Thymus (tissue), 14 donors: ENCODE measurements around the gene TMEM174. TPM values are rescaled to one million over a fixed set of nuclear protein-coding genes. Genes with fewer than 3 reads are reported as not detected.

ENCODE experiments used
- DNase-seq, 9 donors: peaks; one replicate each; pipeline ENCODE4 v3.0.0-alpha.2; 2013; ENCODE audit warnings: low spot score in 9 of 9, low read depth in 6 of 9, missing footprints in 1 of 9
- H3K27ac ChIP-seq, 2 donors: one replicate each; pipeline ENCODE4 v1.5.1; 2013; ENCODE audit warnings: control low read depth in 1 of 2, low read depth in 1 of 2, low read length in 1 of 2, mild to moderate bottlenecking in 1 of 2, moderate library complexity in 1 of 2
- H3K27me3 ChIP-seq, 2 donors: one replicate each; pipeline ENCODE4 v1.5.1; 2013; ENCODE audit warnings: low read length in 1 of 2; ENCODE audit not compliant: control insufficient read depth in 2 of 2, insufficient read depth in 1 of 2
- H3K36me3 ChIP-seq, 2 donors: one replicate each; pipeline ENCODE4 v1.5.1; 2013; ENCODE audit warnings: low read length in 1 of 2, mild to moderate bottlenecking in 1 of 2, moderate library complexity in 1 of 2; ENCODE audit not compliant: control insufficient read depth in 2 of 2, insufficient read depth in 2 of 2
- H3K4me1 ChIP-seq, 2 donors: one replicate each; pipeline ENCODE4 v1.5.1; 2013; ENCODE audit warnings: low read length in 2 of 2; ENCODE audit not compliant: control insufficient read depth in 2 of 2, insufficient read depth in 2 of 2
- H3K4me3 ChIP-seq, 2 donors: one replicate each; pipeline ENCODE4 v1.5.1; 2013; ENCODE audit warnings: low read length in 2 of 2, control low read depth in 1 of 2, mild to moderate bottlenecking in 1 of 2
- H3K9me3 ChIP-seq, 2 donors: one replicate each; pipeline ENCODE4 v1.5.1; 2013; ENCODE audit warnings: low read length in 1 of 2, mild to moderate bottlenecking in 1 of 2; ENCODE audit not compliant: control insufficient read depth in 2 of 2, insufficient read depth in 1 of 2
- WGBS: extraction: QIAGEN DNeasy Blood & Tissue Kit; methylation state at CpG from one replicate; pipeline ENCODE4 v1.1.7; 2013; 5-methylcytosine and 5-hydroxymethylcytosine counted together
- long read RNA-seq, 10 donors: transcript quantifications; one replicate each; lab custom pipeline, GENCODE V29; 2026
- polyA plus RNA-seq: library from polyadenylated mRNA; stranded (reverse); fragments of 200-250 nt; gene quantifications from one replicate; pipeline ENCODE4 v1.2.3, GENCODE V29; 2013
- total RNA-seq: library from RNA; stranded (reverse); fragments of 120-200 nt; gene quantifications from one replicate; pipeline ENCODE4 v1.2.4, GENCODE V29; 2013
- donor health status: healthy.

Gene TMEM174
- total RNA-seq (not detected), polyA plus RNA-seq (0.02 TPM)
- long read RNA-seq, donor 1: 0 reads
- long read RNA-seq, donor 2: 0 reads
- long read RNA-seq, donor 3: 0 reads
- long read RNA-seq, donor 4: 0 reads
- long read RNA-seq, donor 5, partial matches to known transcripts: 0 of 1 reads
- long read RNA-seq, donor 5, other reads (novel, unspliced or antisense): 0 of 1 reads
- long read RNA-seq, donor 6: 0 reads
- long read RNA-seq, donor 7: 0 reads
- long read RNA-seq, donor 8: 0 reads
- long read RNA-seq, donor 9: 0 reads
- long read RNA-seq, donor 10, partial matches to known transcripts: 0 of 1 reads
- long read RNA-seq, donor 10, other reads (novel, unspliced or antisense): 0 of 1 reads

GRCh38 chr5:73172951-73173350 is at the start of gene TMEM174:
Gene TMEM174 (plus strand): TSS chr5:73173193. CDS start chr5:73173244, 51 bp downstream.
- WGBS: 96% methylated on average over 5 of the region's 5 CpGs
- H3K27ac ChIP-seq: no peak within 1 kb of the TSS
- peaks cover 0 to 9% of the 10 kb centered on the region in 2 donors for H3K27me3 ChIP-seq
- H3K4me1 ChIP-seq: no peaks in the 10 kb centered on the region
- H3K36me3 ChIP-seq: no peaks in the 10 kb centered on the region
- no peak for DNase-seq
- no peak within 1 kb of the TSS for H3K4me3 ChIP-seq
- no peaks in the 10 kb centered on the region for H3K9me3 ChIP-seq

DNA sequence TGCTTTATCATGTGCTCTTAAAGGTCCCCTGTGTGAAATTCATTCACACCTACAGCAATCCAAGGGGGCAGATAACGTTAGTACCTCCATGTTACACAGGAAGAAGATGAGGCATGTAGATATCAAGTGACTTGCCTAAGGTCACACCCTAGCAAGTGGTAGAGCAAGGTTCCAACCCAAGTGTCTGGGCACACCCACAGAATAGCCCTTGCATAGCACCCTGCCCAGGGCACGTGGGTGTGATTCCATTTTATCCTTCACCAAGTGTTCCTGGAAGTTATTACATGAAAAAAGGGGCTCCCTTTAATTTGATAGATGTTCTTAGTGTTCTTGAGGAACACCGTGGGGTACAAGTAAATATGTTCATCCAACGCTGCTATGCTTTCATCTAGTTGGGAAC is 47.7 kb upstream of the TMEM174 start:
- Histone ChIP-seq H3K27me3 (peaks cover 13 to 45% of the 10 kb centered on the region in 2 donors), H3K36me3 (no peaks in the 10 kb centered on the region), H3K9me3 (no peaks in the 10 kb centered on the region), H3K4me1 (no peaks in the 10 kb centered on the region), H3K4me3 (no peak overlapping the region), H3K27ac (no peak overlapping the region)
- no peak for DNase-seq
- whole genome bisulfite sequencing: 85% methylated on average over 4 of the region's 4 CpGs

- no peaks in the 10 kb centered on the region for H3K4me1 ChIP-seq
- peaks cover 2 to 37% of the 10 kb centered on the region in 2 donors for H3K27me3 ChIP-seq
- no peak overlapping the region for H3K4me3 ChIP-seq
- WGBS: 96% methylated on average over 4 of the region's 4 CpGs
- no peak for DNase-seq
- no peaks in the 10 kb centered on the region for H3K9me3 ChIP-seq
- no peak overlapping the region for H3K27ac ChIP-seq
- H3K36me3 ChIP-seq: no peaks in the 10 kb centered on the region
These were observed 46.6 kb upstream of the TMEM174 start for GRCh38 chr5:73126381-73126780.

DNA sequence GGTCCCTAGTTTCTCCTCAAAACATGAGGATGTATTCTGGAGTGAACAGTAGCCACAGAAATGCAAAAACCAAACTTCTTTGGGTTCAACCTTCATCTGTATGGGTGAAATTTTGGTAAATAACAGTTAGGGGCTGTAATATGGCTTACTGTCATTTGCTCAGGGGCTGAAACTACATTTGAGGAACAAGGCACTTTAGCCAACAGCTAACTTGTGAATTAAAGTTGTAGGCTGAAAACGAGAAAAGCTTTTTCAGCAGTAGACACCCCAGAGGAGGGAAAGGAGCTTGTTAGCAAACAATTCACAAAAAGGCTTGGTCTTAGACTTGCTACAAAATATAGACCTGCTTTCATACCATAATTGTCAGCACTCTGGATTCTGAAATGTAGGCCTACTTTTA is 46.0 kb upstream of the TMEM174 start:
- Histone ChIP-seq H3K4me3 (no peak overlapping the region), H3K4me1 (no peaks in the 10 kb centered on the region), H3K36me3 (no peaks in the 10 kb centered on the region), H3K27ac (no peak overlapping the region), H3K27me3 (peaks cover 0 to 31% of the 10 kb centered on the region in 2 donors), H3K9me3 (no peaks in the 10 kb centered on the region)
- no peak for DNase-seq
- 72% methylated on average over 1 of the region's 1 CpG for WGBS

GRCh38 chr5:73129143-73129542 is 43.9 kb upstream of the TMEM174 start:
- H3K9me3 ChIP-seq: no peaks in the 10 kb centered on the region
- H3K27ac ChIP-seq: no peak overlapping the region
- H3K4me3 ChIP-seq: no peak overlapping the region
- DNase-seq: no peak
- WGBS: 95% methylated on average over 5 of the region's 5 CpGs
- peaks cover 0 to 15% of the 10 kb centered on the region in 2 donors for H3K27me3 ChIP-seq
- no peaks in the 10 kb centered on the region for H3K36me3 ChIP-seq
- H3K4me1 ChIP-seq: no peaks in the 10 kb centered on the region

DNA sequence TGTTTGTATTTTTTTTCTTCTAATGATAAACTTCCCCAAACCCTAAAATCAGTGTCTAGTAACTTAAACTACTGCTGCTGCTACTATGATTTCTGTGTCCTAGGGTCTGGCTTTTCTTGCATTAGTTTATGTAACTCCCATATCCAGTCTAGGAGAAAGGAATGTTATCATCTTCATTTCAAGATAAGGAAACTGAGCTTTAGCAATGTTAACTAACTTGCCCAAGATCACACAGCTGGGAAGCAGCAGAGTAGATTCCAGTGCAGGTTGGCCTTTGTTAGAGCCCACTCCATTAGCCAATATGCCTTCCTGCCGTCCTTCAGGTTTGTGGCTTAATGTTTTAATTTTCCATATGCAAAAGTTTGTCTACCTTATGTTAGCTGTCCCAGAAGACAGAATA is 42.2 kb upstream of the TMEM174 start:
- no peak for DNase-seq
- Histone ChIP-seq H3K4me1 (no peaks in the 10 kb centered on the region), H3K27ac (no peak overlapping the region), H3K27me3 (peaks cover 0 to 9% of the 10 kb centered on the region in 2 donors), H3K4me3 (no peak overlapping the region), H3K36me3 (no peaks in the 10 kb centered on the region), H3K9me3 (no peaks in the 10 kb centered on the region)
- 91% methylated on average over 1 of the region's 1 CpG for WGBS

DNA sequence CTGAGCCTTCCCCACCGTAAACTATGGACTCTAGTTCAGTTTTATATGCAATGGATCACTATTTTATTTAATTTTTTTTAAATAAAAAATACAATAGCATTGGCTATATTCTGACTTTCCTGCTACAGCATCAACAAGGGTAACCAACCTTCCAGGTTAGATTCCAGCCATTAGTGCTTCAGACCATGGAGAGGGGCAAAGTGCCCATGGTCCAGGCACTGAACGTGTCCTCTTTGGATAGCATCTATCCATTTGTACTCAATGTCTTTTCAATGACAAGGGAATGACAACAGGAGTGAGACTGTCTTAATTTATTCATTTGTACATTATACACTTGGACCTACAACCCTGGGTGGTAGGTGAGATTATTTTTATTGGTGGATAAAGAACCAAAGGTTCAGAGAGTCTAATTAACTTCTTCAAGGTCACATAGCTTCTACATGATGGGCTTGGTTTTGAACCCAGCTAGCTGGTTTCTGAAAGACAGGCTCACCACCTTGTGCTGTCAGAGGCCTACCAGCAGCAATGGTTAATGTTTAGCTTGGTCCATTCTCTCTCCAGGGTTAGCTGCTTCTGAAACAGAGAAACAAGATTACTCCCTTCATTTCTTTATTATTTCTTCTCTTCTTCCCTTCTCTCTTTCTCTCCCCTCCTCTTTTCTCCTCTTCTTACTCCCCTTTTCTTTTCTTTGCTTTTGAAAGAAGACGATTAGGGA is 41.1 kb upstream of the TMEM174 start:
- Histone ChIP-seq H3K27ac (no peak overlapping the region), H3K36me3 (no peaks in the 10 kb centered on the region), H3K27me3 (peaks cover 0 to 8% of the 10 kb centered on the region in 2 donors), H3K9me3 (no peaks in the 10 kb centered on the region), H3K4me1 (no peaks in the 10 kb centered on the region), H3K4me3 (no peak overlapping the region)
- WGBS: 90% methylated on average over 3 of the region's 3 CpGs
- no peak for DNase-seq

DNA sequence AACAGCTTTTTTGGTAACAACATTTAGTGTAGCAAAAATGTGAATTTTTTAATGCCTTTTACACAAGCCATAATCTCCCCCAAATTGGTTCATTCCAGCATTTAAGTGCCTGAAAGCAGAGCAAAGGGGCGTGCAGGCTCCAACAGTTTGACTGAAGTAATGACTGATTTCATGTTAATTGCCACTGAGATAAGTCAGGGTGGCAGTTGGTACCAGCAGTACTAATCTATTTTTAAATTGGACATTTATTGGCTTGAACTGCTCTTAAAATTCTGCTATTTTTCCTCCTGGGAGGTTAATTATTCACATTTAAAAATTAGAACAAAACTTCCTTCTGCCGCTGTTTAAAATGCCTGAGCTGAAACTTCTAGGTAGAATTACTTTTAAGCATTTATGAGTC is 40.2 kb upstream of the TMEM174 start:
- H3K9me3 ChIP-seq: no peaks in the 10 kb centered on the region
- DNase-seq: no peak
- 96% methylated on average over 2 of the region's 2 CpGs for WGBS

DNA sequence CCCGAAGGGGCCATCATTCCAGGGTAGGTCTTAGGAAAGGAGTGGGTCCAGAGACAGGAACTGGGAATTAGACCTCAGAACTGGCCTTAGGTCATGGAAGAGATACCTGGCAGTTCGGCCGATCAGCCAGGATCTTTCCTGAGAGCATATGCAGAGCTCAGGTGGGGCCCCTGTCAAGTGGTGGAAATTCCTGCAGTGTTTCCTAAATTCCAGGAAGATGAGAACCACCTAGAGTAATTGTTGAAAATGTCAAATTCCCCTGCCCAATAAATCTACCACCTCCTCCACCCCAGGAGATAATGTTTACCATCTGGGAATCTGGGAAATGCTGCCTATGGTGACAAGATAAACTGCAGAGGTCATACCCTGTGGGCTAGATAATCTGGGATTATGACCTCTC is 38.0 kb upstream of the TMEM174 start:
- no peaks in the 10 kb centered on the region for H3K36me3 ChIP-seq
- H3K4me3 ChIP-seq: no peak overlapping the region
- no peak for DNase-seq
- H3K27ac ChIP-seq: no peak overlapping the region
- no peaks in the 10 kb centered on the region for H3K9me3 ChIP-seq
- H3K27me3 ChIP-seq: peaks cover 0 to 5% of the 10 kb centered on the region in 2 donors
- H3K4me1 ChIP-seq: no peaks in the 10 kb centered on the region
- 96% methylated on average over 3 of the region's 3 CpGs for WGBS

More for the DNA sequence above, 40.2 kb upstream of the TMEM174 start:
- H3K36me3 ChIP-seq: no peaks in the 10 kb centered on the region
- H3K4me1 ChIP-seq: no peaks in the 10 kb centered on the region
- H3K27me3 ChIP-seq: peaks cover 0 to 10% of the 10 kb centered on the region in 2 donors
- H3K27ac ChIP-seq: no peak overlapping the region
- no peak overlapping the region for H3K4me3 ChIP-seq
